Mucosa of rectum (tissue), 2 donors: ENCODE measurements around the gene DPF3.

Experiments used
- H3K27ac ChIP-seq, 2 donors: one replicate each; pipeline ENCODE4 v1.7.0; 2013; ENCODE audit warnings: inconsistent platforms in 2 of 2, low read depth in 2 of 2, low read length in 2 of 2
- H3K27me3 ChIP-seq, 2 donors: one replicate each; pipeline ENCODE4 v1.7.0; 2013; ENCODE audit warnings: low read length in 2 of 2; ENCODE audit not compliant: control insufficient read depth in 2 of 2, insufficient read depth in 2 of 2
- H3K36me3 ChIP-seq, 2 donors: one replicate each; pipeline ENCODE4 v1.7.0; 2013; ENCODE audit warnings: low read length in 2 of 2; ENCODE audit not compliant: control insufficient read depth in 2 of 2, insufficient read depth in 2 of 2
- H3K4me1 ChIP-seq, 2 donors: one replicate each; pipeline ENCODE4 v1.7.0; 2013; ENCODE audit warnings: low read length in 2 of 2, mild to moderate bottlenecking in 1 of 2; ENCODE audit not compliant: control insufficient read depth in 2 of 2, insufficient read depth in 2 of 2
- H3K4me3 ChIP-seq, 2 donors: one replicate each; pipeline ENCODE4 v1.7.0; 2013; ENCODE audit warnings: low read length in 2 of 2
- H3K9ac ChIP-seq, 2 donors: one replicate each; pipeline ENCODE4 v1.7.0; 2013; ENCODE audit warnings: low read length in 2 of 2, low read depth in 1 of 2, mild to moderate bottlenecking in 1 of 2
- H3K9me3 ChIP-seq, 2 donors: one replicate each; pipeline ENCODE4 v1.7.0; 2013; ENCODE audit warnings: low read length in 2 of 2; ENCODE audit not compliant: control insufficient read depth in 2 of 2
- donor health status: healthy.
- donor health status: Normal muscosa, but diverticular disease.

The DPF3 gene

DNA sequence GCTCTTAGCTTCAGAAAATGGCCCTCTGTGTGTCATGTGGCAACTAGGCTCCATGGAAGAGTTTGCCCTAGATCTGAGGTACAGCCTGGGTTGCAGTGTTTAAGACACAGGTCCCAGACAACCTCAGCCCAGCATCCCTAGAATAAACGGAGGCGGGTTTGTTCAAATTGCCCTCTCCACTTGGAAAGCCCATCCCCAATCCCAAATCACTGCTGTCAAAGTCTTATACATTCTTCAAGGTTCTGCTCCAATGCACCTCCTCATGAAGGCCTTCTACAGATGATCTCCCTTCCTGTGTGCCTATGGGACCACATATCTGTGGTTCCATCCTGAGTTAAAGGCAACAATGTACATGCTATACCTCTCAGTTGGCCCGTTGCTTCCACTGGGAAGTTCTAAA is 289.8 kb downstream of the DPF3 start:
- Histone ChIP-seq H3K4me3 (no peak overlapping the region), H3K9me3 (no peaks in the 10 kb centered on the region), H3K4me1 (no peaks in the 10 kb centered on the region), H3K27ac (no peak overlapping the region), H3K36me3 (no peaks in the 10 kb centered on the region), H3K27me3 (no peaks in the 10 kb centered on the region), H3K9ac (no peak overlapping the region)

- no peaks in the 10 kb centered on the region for H3K27me3 ChIP-seq
- no peaks in the 10 kb centered on the region for H3K36me3 ChIP-seq
- no peak overlapping the region for H3K9ac ChIP-seq
- H3K4me1 ChIP-seq: no peaks in the 10 kb centered on the region
- H3K4me3 ChIP-seq: no peak overlapping the region
- H3K27ac ChIP-seq: no peak overlapping the region
- no peaks in the 10 kb centered on the region for H3K9me3 ChIP-seq
Measured at GRCh38 chr14:72603639-72604038, 290.3 kb downstream of the DPF3 start.

DNA sequence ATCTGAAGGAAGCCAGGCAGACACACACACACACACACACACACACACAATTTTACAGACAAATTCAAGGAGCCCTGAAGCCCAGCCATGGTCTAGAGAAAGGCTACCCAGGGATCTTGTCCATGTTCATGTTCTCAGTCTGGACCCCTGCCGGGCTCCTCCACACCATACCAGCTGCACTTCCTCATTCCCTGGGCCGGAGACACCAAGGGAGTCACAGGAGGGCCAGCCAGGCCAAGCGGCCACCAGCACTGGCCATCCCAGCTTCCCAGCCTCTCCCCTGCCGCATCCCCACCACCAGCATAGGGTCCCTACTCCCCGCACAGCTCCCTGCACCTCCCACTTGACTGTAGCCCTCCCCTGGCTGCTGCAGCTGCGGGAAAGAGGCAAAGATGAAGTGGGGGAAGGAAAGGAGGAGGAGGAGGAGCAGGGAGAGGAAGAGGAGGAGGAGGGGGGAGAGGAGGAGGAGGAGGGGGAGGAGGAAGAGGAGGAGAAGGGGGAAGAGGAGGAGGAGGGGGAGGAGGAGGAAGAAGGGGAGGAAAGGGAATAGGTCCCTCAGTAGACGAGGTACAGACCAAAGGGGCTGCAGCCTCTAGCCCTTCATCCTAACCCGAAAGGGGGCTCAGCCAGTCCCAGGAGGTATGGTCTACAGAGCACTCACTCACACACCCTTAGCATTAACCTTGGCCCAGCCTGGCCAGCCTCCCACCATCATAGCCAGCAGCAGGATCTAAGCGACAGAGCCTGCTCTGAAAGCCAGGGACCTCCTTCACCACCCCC is 293.2 kb downstream of the DPF3 start:
- H3K4me1 ChIP-seq: no peaks in the 10 kb centered on the region
- H3K36me3 ChIP-seq: no peaks in the 10 kb centered on the region
- no peaks in the 10 kb centered on the region for H3K27me3 ChIP-seq
- H3K9ac ChIP-seq: no peak overlapping the region
- H3K27ac ChIP-seq: no peak overlapping the region
- H3K4me3 ChIP-seq: no peak overlapping the region
- no peaks in the 10 kb centered on the region for H3K9me3 ChIP-seq

DNA sequence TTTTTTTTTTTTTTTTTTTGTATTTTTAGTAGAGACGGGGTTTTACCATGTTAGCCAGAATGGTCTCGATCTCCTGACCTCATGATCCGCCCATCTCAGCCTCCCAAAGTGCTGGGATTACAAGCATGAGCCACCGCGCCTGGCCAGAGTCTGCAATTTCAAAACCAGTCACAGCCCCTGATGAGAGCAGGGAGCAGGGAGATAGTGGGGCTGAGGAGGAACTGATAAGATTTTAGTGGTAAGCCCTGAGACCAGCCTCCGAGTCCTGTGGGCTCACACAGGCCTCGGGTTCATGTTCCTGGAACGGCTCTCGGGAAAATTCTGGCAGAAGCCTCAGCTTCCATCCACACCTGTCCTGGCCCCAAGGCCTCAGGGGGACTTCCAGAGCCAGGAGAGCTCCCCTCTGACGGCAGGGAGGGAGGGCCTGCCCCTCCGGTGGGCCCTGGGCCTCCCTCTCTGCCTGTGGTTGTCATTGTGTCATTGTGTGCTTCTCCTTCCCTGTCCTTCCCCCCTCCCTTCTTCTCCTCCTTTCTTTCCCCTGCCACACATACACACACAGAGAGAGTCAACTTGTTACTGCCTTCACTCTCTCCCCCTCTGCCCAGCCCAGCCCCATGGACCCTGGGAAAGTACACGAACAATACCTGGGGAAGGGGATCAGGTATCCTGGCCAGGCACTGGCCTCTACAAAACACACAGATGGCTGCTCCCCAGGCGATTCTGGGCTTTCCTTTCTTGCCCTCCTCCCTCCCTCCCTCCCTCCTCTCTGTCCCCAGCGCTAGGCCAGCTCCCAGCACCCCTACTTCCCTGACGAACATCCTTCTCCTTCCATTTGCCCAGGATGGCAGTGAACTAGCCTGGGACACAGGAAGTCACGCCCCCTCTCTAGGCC is 294.1 kb downstream of the DPF3 start:
- Histone ChIP-seq H3K4me1 (no peaks in the 10 kb centered on the region), H3K27ac (no peak overlapping the region), H3K36me3 (no peaks in the 10 kb centered on the region), H3K27me3 (no peaks in the 10 kb centered on the region), H3K9me3 (no peaks in the 10 kb centered on the region), H3K4me3 (no peak overlapping the region), H3K9ac (no peak overlapping the region)

GRCh38 chr14:72598306-72598705 is 295.6 kb downstream of the DPF3 start:
- H3K9me3 ChIP-seq: no peaks in the 10 kb centered on the region
- H3K4me1 ChIP-seq: no peaks in the 10 kb centered on the region
- H3K4me3 ChIP-seq: no peak overlapping the region
- H3K36me3 ChIP-seq: no peaks in the 10 kb centered on the region
- no peak overlapping the region for H3K9ac ChIP-seq
- H3K27ac ChIP-seq: no peak overlapping the region
- no peaks in the 10 kb centered on the region for H3K27me3 ChIP-seq

DNA sequence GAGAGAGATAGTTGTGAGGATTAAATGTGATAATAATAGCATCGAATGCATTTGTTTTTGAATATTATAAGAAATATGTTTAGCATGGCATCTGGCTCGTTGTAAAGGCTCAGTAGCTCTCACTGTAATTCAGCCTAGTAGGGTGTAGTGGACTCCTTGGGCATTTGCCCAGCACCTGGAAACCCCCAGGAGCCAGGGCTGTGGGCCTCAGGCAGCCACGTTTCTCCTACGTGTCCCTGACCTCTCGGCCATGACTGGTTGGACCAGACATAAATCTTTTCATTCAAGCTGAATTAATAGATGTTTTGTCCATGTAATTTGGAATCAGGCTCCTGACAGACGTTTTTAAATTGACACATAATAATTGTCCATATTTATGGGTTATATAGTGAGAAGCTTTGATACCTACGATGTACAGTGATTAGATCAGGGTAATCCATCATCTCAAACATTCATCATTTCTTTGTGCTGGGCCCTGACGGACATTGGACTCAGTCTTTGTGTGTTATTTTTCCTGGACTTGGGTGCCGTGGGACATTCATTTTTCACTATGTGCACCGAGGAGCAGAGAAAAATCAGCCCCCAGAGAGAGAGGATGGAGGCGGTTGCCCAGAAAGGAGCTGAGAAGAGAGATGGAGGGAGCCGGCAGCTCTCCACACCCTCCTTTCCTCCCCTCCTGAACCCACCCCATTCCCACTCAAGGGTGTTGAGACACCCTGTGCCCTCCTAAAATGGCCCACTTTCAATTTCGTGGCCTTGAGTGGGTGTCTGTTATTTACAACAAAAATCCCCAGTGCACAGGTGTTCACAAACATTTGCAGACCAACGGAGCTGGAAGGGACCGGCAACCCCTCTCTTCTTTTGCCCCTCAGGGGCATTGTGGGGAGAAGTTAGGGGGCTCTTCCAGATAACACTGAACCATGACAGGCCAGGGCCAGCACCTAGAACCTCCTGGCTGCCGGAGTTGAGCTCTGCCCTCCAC is 296.4 kb downstream of the DPF3 start:
- Histone ChIP-seq H3K27me3 (no peaks in the 10 kb centered on the region), H3K36me3 (no peaks in the 10 kb centered on the region), H3K4me1 (no peaks in the 10 kb centered on the region), H3K27ac (no peak overlapping the region), H3K9ac (no peak overlapping the region), H3K9me3 (no peaks in the 10 kb centered on the region), H3K4me3 (no peak overlapping the region)

GRCh38 chr14:72595152-72595862 is 298.6 kb downstream of the DPF3 start:
- H3K4me3 ChIP-seq: no peak overlapping the region
- no peaks in the 10 kb centered on the region for H3K9me3 ChIP-seq
- H3K27ac ChIP-seq: no peak overlapping the region
- no peaks in the 10 kb centered on the region for H3K4me1 ChIP-seq
- no peaks in the 10 kb centered on the region for H3K27me3 ChIP-seq
- no peaks in the 10 kb centered on the region for H3K36me3 ChIP-seq
- no peak overlapping the region for H3K9ac ChIP-seq

DNA sequence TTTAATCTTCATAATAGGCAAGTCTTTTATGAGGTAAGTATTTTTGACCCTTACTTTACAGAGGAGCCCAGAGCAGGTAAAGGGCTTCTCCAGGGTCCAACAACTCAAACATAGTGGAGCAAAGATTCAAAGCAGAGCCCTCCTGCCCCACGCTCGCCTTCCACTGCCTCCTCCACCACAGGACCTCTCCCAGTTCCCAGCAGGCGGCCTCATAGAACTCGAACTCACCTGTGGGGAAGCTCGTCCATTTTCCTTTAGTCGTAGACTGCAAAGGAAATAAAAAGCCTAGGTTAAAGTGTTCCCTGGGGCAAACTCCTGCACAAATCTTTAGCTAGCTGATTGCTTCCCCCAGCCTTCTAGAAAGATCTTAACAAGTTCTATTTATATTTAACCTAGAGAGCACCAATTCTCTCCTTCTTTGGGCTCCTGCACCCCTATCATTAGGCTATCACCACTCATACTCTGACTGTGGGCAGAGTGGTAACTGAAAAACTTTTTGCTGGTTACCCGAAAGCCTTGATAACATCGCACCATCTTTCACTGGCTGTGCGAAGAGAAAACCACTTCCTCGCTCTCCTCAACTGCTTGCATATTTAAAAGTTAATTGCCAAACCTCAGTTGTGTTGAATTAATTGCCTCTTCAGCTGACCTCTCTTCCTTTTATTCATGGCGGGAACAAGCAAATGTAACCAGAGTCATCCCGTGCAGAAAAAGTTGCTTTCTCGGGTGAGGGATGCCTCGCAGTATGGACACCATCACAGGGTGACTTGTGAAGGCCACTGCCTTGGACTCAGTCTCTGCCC is 299.6 kb downstream of the DPF3 start:
- no peaks in the 10 kb centered on the region for H3K36me3 ChIP-seq
- no peaks in the 10 kb centered on the region for H3K9me3 ChIP-seq
- H3K9ac ChIP-seq: no peak overlapping the region
- H3K4me1 ChIP-seq: no peaks in the 10 kb centered on the region
- no peaks in the 10 kb centered on the region for H3K27me3 ChIP-seq
- no peak overlapping the region for H3K27ac ChIP-seq
- no peak overlapping the region for H3K4me3 ChIP-seq

DNA sequence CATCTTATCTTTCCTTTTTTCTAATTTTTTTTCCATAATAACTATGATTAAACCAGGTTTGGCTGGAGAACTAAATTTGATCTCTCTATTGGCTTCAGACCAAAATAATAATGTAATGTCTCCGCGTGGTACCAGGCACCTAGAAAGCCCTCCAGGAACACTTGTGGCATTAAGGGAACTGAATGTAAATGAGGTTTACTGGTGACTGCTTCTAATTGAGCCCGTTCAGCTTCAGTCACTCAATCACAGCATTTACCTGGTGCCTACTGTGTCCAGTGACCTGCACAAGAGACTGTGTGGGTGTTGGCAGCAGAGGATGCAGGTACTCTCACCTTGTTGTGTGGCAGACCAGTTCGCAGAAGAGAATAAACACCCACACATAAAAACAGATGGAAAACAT is 302.5 kb downstream of the DPF3 start:
- Histone ChIP-seq H3K27ac (no peak overlapping the region), H3K4me3 (no peak overlapping the region), H3K36me3 (no peaks in the 10 kb centered on the region), H3K4me1 (no peaks in the 10 kb centered on the region), H3K27me3 (no peaks in the 10 kb centered on the region), H3K9ac (no peak overlapping the region), H3K9me3 (no peaks in the 10 kb centered on the region)
